Measurements from ENCODE around the gene NEURL1B. TPM values are rescaled to one million over a fixed set of nuclear protein-coding genes. Genes with fewer than 3 reads are reported as not detected.

The NEURL1B gene
- total RNA-seq, 1 experiment from 2014 or later = not detected

GRCh38 chr5:172633403-172633970 is 7.6 kb upstream of the NEURL1B start:
- Histone ChIP-seq H3K9me2 (replicated peaks; ENCODE audit: insufficient read depth, low read length) (no peaks in the 10 kb centered on the region), H2AFZ (ENCODE audit: low read length) (no peak overlapping the region), H3K9me3 (ENCODE audit: low read length) (no peaks in the 10 kb centered on the region), H3K27me3 (ENCODE audit: low read length) (no peaks in the 10 kb centered on the region), H3K4me1 (ENCODE audit: low read length) (no peaks in the 10 kb centered on the region), H3K9ac (ENCODE audit: low read length) (no peak overlapping the region), H3K27ac (ENCODE audit: low read length) (no peak overlapping the region), H3K36me3 (ENCODE audit: insufficient read depth, low read length) (no peaks in the 10 kb centered on the region), H3K79me2 (ENCODE audit: low read length) (no peaks in the 10 kb centered on the region), H3K4me2 (ENCODE audit: low read depth, low read length, poor library complexity, severe bottlenecking) (no peak overlapping the region), H4K20me1 (ENCODE audit: insufficient read depth, low read depth, low read length) (no peaks in the 10 kb centered on the region), H3K4me3 (ENCODE audit: low read length) (no peak overlapping the region)
- DNase-seq = no peak

- no peak overlapping the region for H3K4me2 ChIP-seq (ENCODE audit: low read depth, low read length, poor library complexity, severe bottlenecking)
- H3K4me1 ChIP-seq (ENCODE audit: low read length) = no peaks in the 10 kb centered on the region
- H3K79me2 ChIP-seq (ENCODE audit: low read length) = no peaks in the 10 kb centered on the region
- H3K9ac ChIP-seq (ENCODE audit: low read length) = no peak overlapping the region
- no peak for DNase-seq
- H4K20me1 ChIP-seq (ENCODE audit: insufficient read depth, low read depth, low read length) = no peaks in the 10 kb centered on the region
- no peaks in the 10 kb centered on the region for H3K27me3 ChIP-seq (ENCODE audit: low read length)
- no peaks in the 10 kb centered on the region for H3K9me2 ChIP-seq (replicated peaks; ENCODE audit: insufficient read depth, low read length)
- H3K27ac ChIP-seq (ENCODE audit: low read length) = no peak overlapping the region
- no peaks in the 10 kb centered on the region for H3K9me3 ChIP-seq (ENCODE audit: low read length)
- no peak overlapping the region for H3K4me3 ChIP-seq (ENCODE audit: low read length)
- H2AFZ ChIP-seq (ENCODE audit: low read length) = no peak overlapping the region
- H3K36me3 ChIP-seq (ENCODE audit: insufficient read depth, low read length) = no peaks in the 10 kb centered on the region
These were observed 6.8 kb upstream of the NEURL1B start for GRCh38 chr5:172634106-172634899.

DNA sequence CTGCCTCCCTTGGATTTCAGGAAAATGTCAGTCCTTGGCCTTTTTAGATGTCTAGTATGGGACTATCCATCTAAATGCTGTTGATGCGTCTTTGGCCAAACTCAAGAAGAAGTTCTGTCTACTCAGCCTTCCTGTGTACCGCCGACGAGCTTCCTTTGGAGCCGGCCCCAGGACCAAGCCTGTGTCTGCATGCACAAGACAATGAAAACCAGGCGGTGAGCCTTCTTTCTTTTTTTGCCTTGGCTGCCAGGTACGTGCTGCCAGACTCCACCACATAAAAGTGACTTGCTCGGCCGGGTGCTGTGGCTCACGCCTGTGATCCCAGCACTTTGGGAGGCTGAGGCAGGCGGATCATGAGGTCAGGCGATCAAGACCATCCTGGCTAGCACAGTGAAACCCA is 6.0 kb upstream of the NEURL1B start:
- Histone ChIP-seq H3K9ac (ENCODE audit: low read length) (no peak overlapping the region), H3K4me3 (ENCODE audit: low read length) (no peak overlapping the region), H2AFZ (ENCODE audit: low read length) (no peak overlapping the region), H3K27me3 (ENCODE audit: low read length) (no peaks in the 10 kb centered on the region), H3K4me2 (ENCODE audit: low read depth, low read length, poor library complexity, severe bottlenecking) (no peak overlapping the region), H3K79me2 (ENCODE audit: low read length) (no peaks in the 10 kb centered on the region), H3K9me2 (replicated peaks; ENCODE audit: insufficient read depth, low read length) (no peaks in the 10 kb centered on the region), H3K9me3 (ENCODE audit: low read length) (no peaks in the 10 kb centered on the region), H3K36me3 (ENCODE audit: insufficient read depth, low read length) (no peaks in the 10 kb centered on the region), H3K4me1 (ENCODE audit: low read length) (no peaks in the 10 kb centered on the region), H3K27ac (ENCODE audit: low read length) (no peak overlapping the region), H4K20me1 (ENCODE audit: insufficient read depth, low read depth, low read length) (no peaks in the 10 kb centered on the region)
- DNase-seq = no peak

DNA sequence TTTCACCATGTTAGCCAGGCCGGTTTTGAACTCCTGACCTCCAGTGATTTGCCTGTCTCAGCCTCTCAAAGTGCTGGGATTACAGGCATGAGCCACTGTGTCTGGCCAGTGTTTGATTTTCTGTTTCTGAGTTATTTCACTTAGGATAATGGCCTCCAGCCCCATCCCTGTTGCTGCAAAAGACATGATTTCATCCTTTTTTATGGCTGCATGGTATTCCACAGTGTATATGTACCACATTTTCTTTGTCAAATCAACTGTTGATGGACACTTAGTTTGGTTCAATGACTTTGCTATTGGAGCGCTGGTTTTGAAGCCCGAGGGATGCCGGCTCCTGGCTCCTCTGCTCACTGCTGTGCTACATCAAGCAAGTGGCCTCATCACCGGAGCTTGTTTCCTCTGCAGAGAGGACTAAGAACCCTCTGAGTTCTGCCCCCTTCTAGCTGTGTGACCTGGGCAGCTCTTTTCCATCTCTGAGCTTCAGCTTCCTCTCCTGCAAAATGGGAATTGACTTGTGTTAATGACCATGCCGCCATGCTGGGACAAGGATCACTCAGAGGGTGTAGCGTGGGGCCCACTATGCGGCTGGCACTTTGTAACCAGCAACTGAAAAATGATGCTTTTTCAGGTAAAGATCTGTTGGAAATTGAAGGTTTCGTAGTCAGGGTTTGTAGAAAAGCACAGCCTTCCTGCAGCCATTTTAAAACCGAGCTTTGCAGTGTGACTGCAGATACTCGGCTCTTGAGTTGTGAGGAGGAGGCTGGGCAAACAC is 4.6 kb upstream of the NEURL1B start:
- no peaks in the 10 kb centered on the region for H3K9me2 ChIP-seq (replicated peaks; ENCODE audit: insufficient read depth, low read length)
- no peaks in the 10 kb centered on the region for H3K79me2 ChIP-seq (ENCODE audit: low read length)
- no peak overlapping the region for H3K4me3 ChIP-seq (ENCODE audit: low read length)
- no peak overlapping the region for H3K9ac ChIP-seq (ENCODE audit: low read length)
- DNase-seq = no peak
- H3K27ac ChIP-seq (ENCODE audit: low read length) = no peak overlapping the region
- H3K4me2 ChIP-seq (ENCODE audit: low read depth, low read length, poor library complexity, severe bottlenecking) = no peak overlapping the region
- no peaks in the 10 kb centered on the region for H4K20me1 ChIP-seq (ENCODE audit: insufficient read depth, low read depth, low read length)
- no peak overlapping the region for H2AFZ ChIP-seq (ENCODE audit: low read length)
- H3K36me3 ChIP-seq (ENCODE audit: insufficient read depth, low read length) = no peaks in the 10 kb centered on the region
- H3K27me3 ChIP-seq (ENCODE audit: low read length) = no peaks in the 10 kb centered on the region
- H3K4me1 ChIP-seq (ENCODE audit: low read length) = peaks cover 5% of the 10 kb centered on the region; the same call in 1 of the 2 replicates
- H3K9me3 ChIP-seq (ENCODE audit: low read length) = no peaks in the 10 kb centered on the region

- no peak overlapping the region for H3K4me2 ChIP-seq (ENCODE audit: low read depth, low read length, poor library complexity, severe bottlenecking)
- H4K20me1 ChIP-seq (ENCODE audit: insufficient read depth, low read depth, low read length) = no peaks in the 10 kb centered on the region
- H3K27ac ChIP-seq (ENCODE audit: low read length) = no peak overlapping the region
- H3K9ac ChIP-seq (ENCODE audit: low read length) = no peak overlapping the region
- peaks cover 5% of the 10 kb centered on the region; the same call in 1 of the 2 replicates for H3K4me1 ChIP-seq (ENCODE audit: low read length)
- no peaks in the 10 kb centered on the region for H3K9me3 ChIP-seq (ENCODE audit: low read length)
- H3K79me2 ChIP-seq (ENCODE audit: low read length) = no peaks in the 10 kb centered on the region
- H3K9me2 ChIP-seq (replicated peaks; ENCODE audit: insufficient read depth, low read length) = no peaks in the 10 kb centered on the region
- no peaks in the 10 kb centered on the region for H3K27me3 ChIP-seq (ENCODE audit: low read length)
- no peak for DNase-seq
- no peaks in the 10 kb centered on the region for H3K36me3 ChIP-seq (ENCODE audit: insufficient read depth, low read length)
- H2AFZ ChIP-seq (ENCODE audit: low read length) = no peak overlapping the region
- H3K4me3 ChIP-seq (ENCODE audit: low read length) = no peak overlapping the region
These were observed 3.9 kb upstream of the NEURL1B start for GRCh38 chr5:172637110-172637580.

DNA sequence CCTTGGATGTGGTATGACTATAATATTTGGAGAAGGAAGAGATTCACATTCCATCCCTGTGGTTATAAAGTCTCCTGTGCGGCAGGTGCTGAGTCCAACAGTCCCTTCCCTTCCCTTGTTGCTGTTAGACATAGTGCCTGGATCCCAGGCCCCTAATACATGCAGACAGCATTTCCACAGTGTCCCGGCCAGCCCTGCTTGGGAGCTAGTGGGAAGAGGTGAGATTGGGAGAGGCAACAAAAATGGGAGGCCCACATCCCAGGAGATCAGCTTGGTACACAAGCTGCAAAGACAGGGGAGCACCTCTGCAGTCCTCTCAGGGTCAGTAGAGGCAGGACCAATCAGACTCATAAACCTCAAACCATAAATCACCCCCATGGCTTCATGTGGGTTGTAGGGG is 3.3 kb upstream of the NEURL1B start:
- H3K9me2 ChIP-seq (replicated peaks; ENCODE audit: insufficient read depth, low read length) = no peaks in the 10 kb centered on the region
- H3K9ac ChIP-seq (ENCODE audit: low read length) = no peak overlapping the region
- no peak overlapping the region for H3K4me2 ChIP-seq (ENCODE audit: low read depth, low read length, poor library complexity, severe bottlenecking)
- no peak overlapping the region for H3K4me3 ChIP-seq (ENCODE audit: low read length)
- no peaks in the 10 kb centered on the region for H3K36me3 ChIP-seq (ENCODE audit: insufficient read depth, low read length)
- no peaks in the 10 kb centered on the region for H3K9me3 ChIP-seq (ENCODE audit: low read length)
- no peaks in the 10 kb centered on the region for H4K20me1 ChIP-seq (ENCODE audit: insufficient read depth, low read depth, low read length)
- no peak for DNase-seq
- H3K27me3 ChIP-seq (ENCODE audit: low read length) = no peaks in the 10 kb centered on the region
- H3K27ac ChIP-seq (ENCODE audit: low read length) = no peak overlapping the region
- no peaks in the 10 kb centered on the region for H3K79me2 ChIP-seq (ENCODE audit: low read length)
- H3K4me1 ChIP-seq (ENCODE audit: low read length) = peaks cover 5% of the 10 kb centered on the region; the same call in 1 of the 2 replicates
- H2AFZ ChIP-seq (ENCODE audit: low read length) = no peak overlapping the region

GRCh38 chr5:172638209-172638768 is 2.8 kb upstream of the NEURL1B start:
- H3K9me2 ChIP-seq (replicated peaks; ENCODE audit: insufficient read depth, low read length) = no peaks in the 10 kb centered on the region
- no peaks in the 10 kb centered on the region for H4K20me1 ChIP-seq (ENCODE audit: insufficient read depth, low read depth, low read length)
- no peaks in the 10 kb centered on the region for H3K9me3 ChIP-seq (ENCODE audit: low read length)
- peaks cover 5% of the 10 kb centered on the region; the same call in 1 of the 2 replicates for H3K4me1 ChIP-seq (ENCODE audit: low read length)
- no peak overlapping the region for H3K9ac ChIP-seq (ENCODE audit: low read length)
- H2AFZ ChIP-seq (ENCODE audit: low read length) = no peak overlapping the region
- no peak overlapping the region for H3K27ac ChIP-seq (ENCODE audit: low read length)
- DNase-seq = no peak
- H3K4me2 ChIP-seq (ENCODE audit: low read depth, low read length, poor library complexity, severe bottlenecking) = no peak overlapping the region
- H3K36me3 ChIP-seq (ENCODE audit: insufficient read depth, low read length) = no peaks in the 10 kb centered on the region
- no peaks in the 10 kb centered on the region for H3K79me2 ChIP-seq (ENCODE audit: low read length)
- no peak overlapping the region for H3K4me3 ChIP-seq (ENCODE audit: low read length)
- no peaks in the 10 kb centered on the region for H3K27me3 ChIP-seq (ENCODE audit: low read length)

GRCh38 chr5:172640139-172640538 is 924 bp upstream of the NEURL1B start:
- Histone ChIP-seq H3K36me3 (ENCODE audit: insufficient read depth, low read length) (no peaks in the 10 kb centered on the region), H3K9ac (ENCODE audit: low read length) (no peak overlapping the region), H4K20me1 (ENCODE audit: insufficient read depth, low read depth, low read length) (no peaks in the 10 kb centered on the region), H3K4me2 (ENCODE audit: low read depth, low read length, poor library complexity, severe bottlenecking) (no peak overlapping the region), H2AFZ (ENCODE audit: low read length) (no peak overlapping the region), H3K27me3 (ENCODE audit: low read length) (no peaks in the 10 kb centered on the region), H3K4me3 (ENCODE audit: low read length) (no peak overlapping the region), H3K9me2 (replicated peaks; ENCODE audit: insufficient read depth, low read length) (no peaks in the 10 kb centered on the region), H3K79me2 (ENCODE audit: low read length) (no peaks in the 10 kb centered on the region), H3K9me3 (ENCODE audit: low read length) (no peaks in the 10 kb centered on the region), H3K27ac (ENCODE audit: low read length) (no peak overlapping the region), H3K4me1 (ENCODE audit: low read length) (peaks cover 5% of the 10 kb centered on the region; the same call in 1 of the 2 replicates)
- no peak for DNase-seq
